PFSK-1 (cell line): Measurements from ENCODE around the gene FUT8.

Experiments
- FOXP2 ChIP-seq: optimal IDR thresholded peaks from 2 replicates; pipeline ENCODE3; 2011; ENCODE audit warnings: borderline replicate concordance, control low read depth, inconsistent platforms; ENCODE audit not compliant: insufficient read depth; ENCODE audit errors: extremely low read length, extremely low read depth
- POLR2AphosphoS5 ChIP-seq: IDR thresholded peaks from 2 replicates; pipeline ENCODE4 v1.6.1; 2012; ENCODE audit warnings: low read depth, mild to moderate bottlenecking, control low read depth, low read length, moderate library complexity
- REST ChIP-seq, 2 experiments: IDR thresholded peaks; 2 replicates each; pipeline versions ENCODE4 v1.6.1 to v1.8.0; 2011 to 2012; ENCODE audit warnings: low read depth in 2 of 2, low read length in 2 of 2, control low read depth in 1 of 2, inconsistent platforms in 1 of 2, mild to moderate bottlenecking in 1 of 2, moderate library complexity in 1 of 2; ENCODE audit not compliant: insufficient read depth in 1 of 2
- SIN3A ChIP-seq: IDR thresholded peaks from 2 replicates; pipeline ENCODE4 v1.6.1; 2012; ENCODE audit warnings: mild to moderate bottlenecking, low read length, moderate library complexity, borderline replicate concordance; ENCODE audit not compliant: insufficient read depth
- TAF1 ChIP-seq: IDR thresholded peaks from 2 replicates; pipeline ENCODE4 v1.6.1; 2012; ENCODE audit warnings: low read length, control low read depth, borderline replicate concordance; ENCODE audit not compliant: insufficient read depth

DNA sequence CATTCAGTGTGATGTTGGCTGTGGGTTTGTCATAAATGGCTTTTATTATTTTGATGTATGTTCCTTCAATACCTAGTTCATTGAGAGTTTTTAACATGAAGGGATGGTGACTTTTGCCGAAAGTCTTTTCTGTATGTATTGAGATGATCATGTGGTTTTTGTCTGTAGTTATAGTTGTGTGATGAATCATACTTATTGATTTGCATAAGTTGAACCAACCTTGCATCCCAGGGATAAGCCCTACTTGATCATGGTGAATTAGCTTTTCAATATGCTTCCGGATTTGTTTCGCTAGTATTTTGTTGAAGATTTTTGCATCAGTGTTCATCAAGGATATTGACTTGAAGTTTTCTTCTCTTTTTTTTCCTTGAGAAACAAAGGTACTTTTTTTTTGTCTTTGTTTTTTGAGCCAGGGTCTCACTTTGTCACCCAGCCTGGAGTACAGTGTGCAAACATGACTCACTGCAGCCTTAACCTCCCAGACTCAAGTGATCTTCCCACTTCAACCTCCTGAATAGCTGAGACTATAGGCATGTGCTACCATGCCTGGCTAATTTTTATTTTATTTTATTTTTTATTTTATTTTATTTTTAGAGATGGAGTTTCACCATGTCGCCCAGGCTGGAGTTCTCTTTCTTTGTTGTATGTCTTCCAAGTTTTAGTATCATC lies 121.3 kb downstream of the FUT8 start:
- TF ChIP-seq POLR2AphosphoS5: no peak
- TF ChIP-seq REST (IDR thresholded peaks at IDR 0.05; ENCODE audit: insufficient read depth in 1 of 2, low read depth in 2 of 2, low read length in 2 of 2): no peak
- no peak for TF ChIP-seq SIN3A
- TF ChIP-seq TAF1: no peak
- no peak for TF ChIP-seq FOXP2
